ENCODE measurements around the gene TRIM38.

Gene TRIM38

DNA sequence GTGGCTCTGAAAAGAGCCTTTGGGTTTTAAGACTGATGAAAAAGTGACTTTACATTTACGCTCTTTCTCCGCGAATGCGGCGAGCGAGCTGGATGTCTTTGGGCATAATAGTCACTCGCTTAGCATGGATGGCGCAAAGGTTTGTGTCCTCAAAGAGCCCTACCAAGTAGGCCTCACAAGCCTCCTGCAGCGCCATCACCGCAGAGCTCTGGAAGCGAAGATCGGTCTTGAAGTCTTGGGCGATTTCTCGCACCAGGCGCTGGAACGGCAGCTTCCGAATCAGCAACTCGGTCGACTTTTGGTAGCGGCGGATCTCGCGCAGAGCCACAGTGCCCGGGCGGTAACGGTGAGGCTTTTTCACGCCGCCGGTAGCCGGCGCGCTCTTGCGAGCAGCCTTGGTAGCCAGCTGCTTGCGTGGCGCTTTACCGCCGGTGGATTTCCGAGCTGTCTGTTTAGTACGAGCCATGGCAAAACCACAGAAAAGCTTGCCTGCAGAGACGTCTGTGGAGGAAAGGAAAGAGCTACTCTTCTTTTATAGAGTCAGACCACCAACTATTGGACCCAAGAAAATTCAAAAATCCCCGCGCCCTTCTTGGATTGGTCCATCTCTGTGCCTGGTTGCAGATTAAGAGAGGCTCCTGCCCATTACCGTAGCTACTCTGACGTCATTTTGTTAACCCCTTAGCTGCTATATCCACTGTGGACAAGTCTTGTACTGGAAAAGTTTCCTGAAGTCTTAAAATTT is 69.2 kb downstream of the TRIM38 start:
- H3K9me3 ChIP-seq (ENCODE audit: low read length), result no peaks in the 10 kb centered on the region
- peak overlapping the region; percentile 80 for H3K4me3 ChIP-seq (ENCODE audit: low read length)
- H3K4me1 ChIP-seq (ENCODE audit: insufficient read depth, low read length), result peaks cover 38% of the 10 kb centered on the region
- H3K36me3 ChIP-seq (ENCODE audit: insufficient read depth, low read length), result no peaks in the 10 kb centered on the region
- H2AFZ ChIP-seq (ENCODE audit: low read depth, low read length), result peak overlapping the region; percentile 31
- no peaks in the 10 kb centered on the region for H3K27me3 ChIP-seq (ENCODE audit: insufficient read depth, low read length)

DNA sequence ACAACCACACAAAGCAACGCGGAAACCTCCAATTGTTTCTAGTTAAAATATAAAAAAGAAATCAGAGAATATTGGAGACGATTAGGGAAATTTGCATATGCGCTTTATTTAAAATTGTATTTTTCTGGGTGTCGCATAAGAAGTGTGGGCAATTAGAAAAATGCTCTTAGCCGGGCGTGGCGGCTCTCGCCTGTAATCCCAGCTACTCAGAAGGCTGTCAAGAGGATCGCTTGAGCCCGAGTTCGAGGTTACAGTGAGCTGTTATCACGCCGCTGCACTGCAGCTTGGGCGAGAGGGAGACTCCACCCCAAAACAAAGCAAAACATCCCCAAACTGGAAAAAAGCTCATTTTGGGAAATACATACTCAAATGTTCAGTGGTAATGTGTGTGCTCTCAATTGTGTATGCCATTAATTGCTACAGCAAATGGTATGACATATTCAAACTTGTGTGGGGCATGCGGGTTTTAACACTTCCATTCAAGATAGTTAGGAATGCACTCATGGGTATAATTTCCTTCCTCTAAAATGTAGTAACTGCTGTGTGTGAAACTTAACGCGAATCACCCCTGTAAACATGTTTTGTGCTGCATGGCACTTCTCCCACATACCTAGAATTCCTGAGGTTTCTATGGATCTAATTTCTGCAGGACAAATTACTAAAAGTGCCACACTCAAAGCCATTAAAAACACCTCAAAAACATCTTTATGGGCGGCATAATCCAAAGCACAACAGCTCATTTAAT is 69.9 kb downstream of the TRIM38 start:
- Histone ChIP-seq H3K4me1 (ENCODE audit: insufficient read depth, low read length) (peaks cover 36% of the 10 kb centered on the region), H3K27me3 (ENCODE audit: insufficient read depth, low read length) (no peaks in the 10 kb centered on the region), H2AFZ (ENCODE audit: low read depth, low read length) (peak overlapping the region; percentile 31), H3K36me3 (ENCODE audit: insufficient read depth, low read length) (no peaks in the 10 kb centered on the region), H3K4me3 (ENCODE audit: low read length) (peak overlapping the region; percentile 80), H3K9me3 (ENCODE audit: low read length) (no peaks in the 10 kb centered on the region)

- Histone ChIP-seq H3K36me3 (ENCODE audit: insufficient read depth, low read length) (no peaks in the 10 kb centered on the region), H3K27me3 (ENCODE audit: insufficient read depth, low read length) (no peaks in the 10 kb centered on the region), H3K4me1 (ENCODE audit: insufficient read depth, low read length) (peaks cover 29% of the 10 kb centered on the region), H3K4me3 (ENCODE audit: low read length) (peak overlapping the region; percentile 80), H3K9me3 (ENCODE audit: low read length) (no peaks in the 10 kb centered on the region), H2AFZ (ENCODE audit: low read depth, low read length) (peak overlapping the region; percentile 90)
Measured at GRCh38 chr6:26033085-26033940, 70.7 kb downstream of the TRIM38 start.

GRCh38 chr6:26033941-26034354 is 71.3 kb downstream of the TRIM38 start:
- Histone ChIP-seq H3K36me3 (ENCODE audit: insufficient read depth, low read length) (no peaks in the 10 kb centered on the region), H3K4me1 (ENCODE audit: insufficient read depth, low read length) (peaks cover 25% of the 10 kb centered on the region), H3K9me3 (ENCODE audit: low read length) (no peaks in the 10 kb centered on the region), H2AFZ (ENCODE audit: low read depth, low read length) (peak overlapping the region; percentile 90), H3K4me3 (ENCODE audit: low read length) (peak overlapping the region; percentile 80), H3K27me3 (ENCODE audit: insufficient read depth, low read length) (no peaks in the 10 kb centered on the region)

GRCh38 chr6:26034905-26035304 is 72.3 kb downstream of the TRIM38 start:
- H3K4me3 ChIP-seq (ENCODE audit: low read length), result no peak overlapping the region
- no peaks in the 10 kb centered on the region for H3K9me3 ChIP-seq (ENCODE audit: low read length)
- H2AFZ ChIP-seq (ENCODE audit: low read depth, low read length), result no peak overlapping the region
- H3K27me3 ChIP-seq (ENCODE audit: insufficient read depth, low read length), result no peaks in the 10 kb centered on the region
- peaks cover 21% of the 10 kb centered on the region for H3K4me1 ChIP-seq (ENCODE audit: insufficient read depth, low read length)
- H3K36me3 ChIP-seq (ENCODE audit: insufficient read depth, low read length), result no peaks in the 10 kb centered on the region
